ENCODE measurements around the gene FURIN. TPM values are rescaled to one million over a fixed set of nuclear protein-coding genes. Genes with fewer than 3 reads are reported as not detected.

FURIN gene
- total and polyA plus RNA-seq, 9 of the 15 experiments (the other 6 are each of a cell fraction or from before 2014, with no cell fraction given): 0.92 to 99.9 (median 34.8) TPM

DNA sequence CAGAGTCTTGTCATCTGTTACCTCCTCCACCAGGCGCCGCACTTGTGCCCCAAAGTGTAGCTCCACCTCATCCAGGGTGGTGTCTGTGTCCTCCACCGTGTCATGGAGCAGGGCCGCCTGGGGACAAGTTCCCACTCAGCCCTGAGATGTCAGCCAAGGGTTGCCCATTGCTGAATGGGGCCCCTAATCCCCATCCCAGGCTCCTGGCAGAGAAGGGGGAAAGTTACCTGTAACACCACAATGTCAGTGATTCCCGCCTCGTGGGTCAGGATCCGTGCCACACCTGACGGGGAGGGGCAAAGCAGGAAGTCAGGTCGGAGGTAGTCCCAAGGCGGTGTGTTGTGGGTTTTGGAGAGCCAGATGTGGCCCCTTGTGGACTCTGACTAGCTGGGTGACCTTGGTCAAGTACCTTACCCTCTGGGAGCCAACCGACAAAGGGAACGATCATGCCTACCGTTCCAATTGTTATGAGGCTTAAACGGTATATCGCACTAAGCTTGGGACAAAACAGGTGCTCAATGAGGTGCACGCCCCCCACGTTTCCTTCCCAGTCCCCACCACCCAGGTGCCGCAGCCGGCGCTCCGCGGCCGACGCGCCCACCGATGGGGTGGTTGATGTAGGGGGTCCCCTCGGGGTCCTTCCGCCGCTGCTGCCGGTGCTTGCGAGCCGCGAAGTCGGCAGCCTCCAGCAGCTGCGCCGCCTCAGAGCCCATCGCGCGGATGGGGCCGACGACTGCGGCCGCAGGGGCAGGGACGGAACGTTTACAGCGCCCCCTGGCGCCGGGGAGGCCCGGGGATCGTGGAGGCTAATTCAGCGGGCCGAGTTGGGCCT is 63.7 kb downstream of the FURIN start, which contains the start of gene HDDC3 (continued):
- TF ChIP-seq ARID4B (CRISPR knock-in tag; IDR thresholded peaks at IDR 0.05): peak; percentile 93
- TF ChIP-seq SIRT6 (IDR thresholded peaks at IDR 0.05; ENCODE audit: low read depth, low read length): no peak
- peak; percentile 55 for TF ChIP-seq MXI1 (IDR thresholded peaks at IDR 0.05; ENCODE audit: low read depth, low read length)
- TF ChIP-seq ELF1 (tag; IDR thresholded peaks at IDR 0.05): peak; percentile 75
- TF ChIP-seq MGA (IDR thresholded peaks at IDR 0.05): peak; percentile 41; the same call in 1 of the 2 replicates
- TF ChIP-seq, protein P1, sequence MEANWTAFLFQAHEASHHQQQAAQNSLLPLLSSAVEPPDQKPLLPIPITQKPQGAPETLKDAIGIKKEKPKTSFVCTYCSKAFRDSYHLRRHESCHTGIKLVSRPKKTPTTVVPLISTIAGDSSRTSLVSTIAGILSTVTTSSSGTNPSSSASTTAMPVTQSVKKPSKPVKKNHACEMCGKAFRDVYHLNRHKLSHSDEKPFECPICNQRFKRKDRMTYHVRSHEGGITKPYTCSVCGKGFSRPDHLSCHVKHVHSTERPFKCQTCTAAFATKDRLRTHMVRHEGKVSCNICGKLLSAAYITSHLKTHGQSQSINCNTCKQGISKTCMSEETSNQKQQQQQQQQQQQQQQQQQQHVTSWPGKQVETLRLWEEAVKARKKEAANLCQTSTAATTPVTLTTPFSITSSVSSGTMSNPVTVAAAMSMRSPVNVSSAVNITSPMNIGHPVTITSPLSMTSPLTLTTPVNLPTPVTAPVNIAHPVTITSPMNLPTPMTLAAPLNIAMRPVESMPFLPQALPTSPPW (CRISPR knock-in tag; IDR thresholded peaks at IDR 0.05): peak; percentile 34
- TF ChIP-seq ETV6 (IDR thresholded peaks at IDR 0.05; ENCODE audit: borderline replicate concordance in 1 of 2, low read depth in 2 of 2, low read length in 1 of 2): no peak; a peak in 1 of 4 replicates
- TF ChIP-seq ETV6 (CRISPR knock-in tag; IDR thresholded peaks at IDR 0.05; ENCODE audit: borderline replicate concordance): no peak

Measured in K562 (cell line).